ENCODE results near the gene BACE2. TPM values are rescaled to one million over a fixed set of nuclear protein-coding genes. Genes with fewer than 3 reads are reported as not detected.

The BACE2 gene
- total and polyA plus RNA-seq, 2 of the 4 experiments (the other 2 are of a cell fraction) = 17.0 to 35.5 TPM

DNA sequence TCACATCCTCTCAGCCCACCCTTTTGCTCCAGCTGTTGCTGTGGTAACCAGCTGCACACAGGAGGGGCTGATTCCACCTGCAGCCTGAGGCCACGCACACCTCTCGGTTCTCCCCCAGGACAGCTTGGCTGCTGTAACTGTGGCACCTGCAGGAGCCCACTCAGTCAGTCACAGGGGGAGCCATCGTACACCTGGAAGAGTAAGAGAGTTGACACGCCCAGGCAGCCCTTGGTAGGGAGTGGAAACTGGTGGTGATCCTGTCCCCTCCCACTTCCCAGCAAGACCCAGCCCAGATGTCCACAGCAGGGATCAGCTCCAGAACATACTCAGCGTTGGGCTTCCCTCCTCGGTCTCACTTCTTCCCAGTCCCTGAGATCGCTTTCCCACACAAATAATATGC, 32.2 kb upstream of the BACE2 start:
- H3K56ac ChIP-seq (ENCODE audit: extremely low read depth, insufficient read depth, low read length) = no peak overlapping the region
- no TSS peak for BruUV-seq (replicated peaks)
- no peak overlapping the region for H3K4me3 ChIP-seq (ENCODE audit: insufficient read depth, low read depth, low read length)
- H3K18ac ChIP-seq (ENCODE audit: low read depth, low read length) = no peak overlapping the region
- H2BK20ac ChIP-seq (ENCODE audit: low read depth, low read length) = no peak overlapping the region
- no peak overlapping the region for H4K5ac ChIP-seq (ENCODE audit: low read depth, low read length)
- H3K27me3 ChIP-seq (ENCODE audit: control insufficient read depth, insufficient read depth, low read length) = no peaks in the 10 kb centered on the region; the same call in 1 of the 2 replicates
- H2AK5ac ChIP-seq (ENCODE audit: low read depth, low read length) = no peak overlapping the region
- H4K20me1 ChIP-seq (ENCODE audit: insufficient read depth, low read length) = no peaks in the 10 kb centered on the region
- H3K4me1 ChIP-seq (ENCODE audit: control insufficient read depth, insufficient read depth, low read length) = no peaks in the 10 kb centered on the region
- H3K9ac ChIP-seq (ENCODE audit: low read depth, low read length) = no peak overlapping the region
- in situ Hi-C loops (cut with MboI; ENCODE audit: low sequenced_read_pairs) = no loop called here
- no peak overlapping the region for H2AFZ ChIP-seq (replicated peaks; ENCODE audit: low read length, poor library complexity)
- H2BK5ac ChIP-seq (ENCODE audit: low read depth, low read length, poor library complexity, severe bottlenecking) = no peak overlapping the region
- H3K79me1 ChIP-seq (ENCODE audit: low read depth in 1 of 2, low read length in 2 of 2) = no peaks in the 10 kb centered on the region
- no peak overlapping the region for H2BK15ac ChIP-seq (ENCODE audit: low read depth, low read length)
- H3K23ac ChIP-seq (ENCODE audit: low read depth, low read length) = no peak overlapping the region
- H3K36me3 ChIP-seq (ENCODE audit: control insufficient read depth, insufficient read depth, low read length) = no peaks in the 10 kb centered on the region
- dilution Hi-C loops (cut with HindIII; ENCODE audit: low sequenced_read_pairs, unreplicated experiment) = no loop called here
- no peak overlapping the region for H3K27ac ChIP-seq (ENCODE audit: insufficient read depth, low read length)
- H3K9me1 ChIP-seq (ENCODE audit: insufficient read depth, low read length) = no peaks in the 10 kb centered on the region; the same call in 1 of the 2 replicates
- ATAC-seq (ENCODE audit: low read depth) = no peak
- H4K8ac ChIP-seq (ENCODE audit: low read depth in 2 of 2, low read length in 2 of 2) = no peak overlapping the region
- no peak overlapping the region for H3K4me2 ChIP-seq (ENCODE audit: low read depth, low read length)
- no peaks in the 10 kb centered on the region for H3K9me3 ChIP-seq (ENCODE audit: control insufficient read depth, insufficient read depth, low read length)
- H4K91ac ChIP-seq (ENCODE audit: insufficient read depth, low read depth, low read length) = no peak overlapping the region
- ChIA-PET CTCF (no interaction called here), POLR2A (ENCODE audit: unreplicated experiment) (no interaction called here)
- H2BK120ac ChIP-seq (ENCODE audit: low read depth, low read length) = no peak overlapping the region
- intact Hi-C loops (cut with micrococcal nuclease) = no loop called here
- H3K14ac ChIP-seq (replicated peaks; ENCODE audit: low read depth, low read length) = no peak overlapping the region
- TF ChIP-seq, protein P1, sequence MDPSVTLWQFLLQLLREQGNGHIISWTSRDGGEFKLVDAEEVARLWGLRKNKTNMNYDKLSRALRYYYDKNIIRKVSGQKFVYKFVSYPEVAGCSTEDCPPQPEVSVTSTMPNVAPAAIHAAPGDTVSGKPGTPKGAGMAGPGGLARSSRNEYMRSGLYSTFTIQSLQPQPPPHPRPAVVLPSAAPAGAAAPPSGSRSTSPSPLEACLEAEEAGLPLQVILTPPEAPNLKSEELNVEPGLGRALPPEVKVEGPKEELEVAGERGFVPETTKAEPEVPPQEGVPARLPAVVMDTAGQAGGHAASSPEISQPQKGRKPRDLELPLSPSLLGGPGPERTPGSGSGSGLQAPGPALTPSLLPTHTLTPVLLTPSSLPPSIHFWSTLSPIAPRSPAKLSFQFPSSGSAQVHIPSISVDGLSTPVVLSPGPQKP (IDR thresholded peaks at IDR 0.05; ENCODE audit: borderline replicate concordance, low read depth, low read length) = no peak
- TF ChIP-seq, protein P2, sequence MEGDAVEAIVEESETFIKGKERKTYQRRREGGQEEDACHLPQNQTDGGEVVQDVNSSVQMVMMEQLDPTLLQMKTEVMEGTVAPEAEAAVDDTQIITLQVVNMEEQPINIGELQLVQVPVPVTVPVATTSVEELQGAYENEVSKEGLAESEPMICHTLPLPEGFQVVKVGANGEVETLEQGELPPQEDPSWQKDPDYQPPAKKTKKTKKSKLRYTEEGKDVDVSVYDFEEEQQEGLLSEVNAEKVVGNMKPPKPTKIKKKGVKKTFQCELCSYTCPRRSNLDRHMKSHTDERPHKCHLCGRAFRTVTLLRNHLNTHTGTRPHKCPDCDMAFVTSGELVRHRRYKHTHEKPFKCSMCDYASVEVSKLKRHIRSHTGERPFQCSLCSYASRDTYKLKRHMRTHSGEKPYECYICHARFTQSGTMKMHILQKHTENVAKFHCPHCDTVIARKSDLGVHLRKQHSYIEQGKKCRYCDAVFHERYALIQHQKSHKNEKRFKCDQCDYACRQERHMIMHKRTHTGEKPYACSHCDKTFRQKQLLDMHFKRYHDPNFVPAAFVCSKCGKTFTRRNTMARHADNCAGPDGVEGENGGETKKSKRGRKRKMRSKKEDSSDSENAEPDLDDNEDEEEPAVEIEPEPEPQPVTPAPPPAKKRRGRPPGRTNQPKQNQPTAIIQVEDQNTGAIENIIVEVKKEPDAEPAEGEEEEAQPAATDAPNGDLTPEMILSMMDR (conservative IDR thresholded peaks at IDR 0.05; ENCODE audit: low read depth, low read length) = no peak
- TF ChIP-seq SMC3 (IDR thresholded peaks at IDR 0.05; ENCODE audit: low read depth, low read length) (no peak), CEBPB (IDR thresholded peaks at IDR 0.05; ENCODE audit: low read depth, low read length) (no peak), BHLHE40 (IDR thresholded peaks at IDR 0.05; ENCODE audit: low read depth, low read length) (no peak), RFX5 (IDR thresholded peaks at IDR 0.05; ENCODE audit: low read depth, low read length) (no peak), CHD1 (IDR thresholded peaks at IDR 0.05; ENCODE audit: low read depth, low read length) (no peak), FOS (IDR thresholded peaks at IDR 0.05; ENCODE audit: low read depth, low read length) (no peak), RCOR1 (IDR thresholded peaks at IDR 0.05; ENCODE audit: insufficient replicate concordance, low read length) (no peak), RAD21 (IDR thresholded peaks at IDR 0.05; ENCODE audit: low read length) (no peak), MAFK (IDR thresholded peaks at IDR 0.05; ENCODE audit: low read depth, low read length) (no peak), MXI1 (IDR thresholded peaks at IDR 0.05; ENCODE audit: borderline replicate concordance, low read depth, low read length) (no peak), MAZ (IDR thresholded peaks at IDR 0.05; ENCODE audit: borderline replicate concordance, low read depth, low read length) (no peak), POLR2A (IDR thresholded peaks at IDR 0.05; ENCODE audit: low read depth, low read length) (no peak), NFE2L2 (IDR thresholded peaks at IDR 0.05; ENCODE audit: low read depth, low read length) (no peak)
- TF ChIP-seq, protein P3, sequence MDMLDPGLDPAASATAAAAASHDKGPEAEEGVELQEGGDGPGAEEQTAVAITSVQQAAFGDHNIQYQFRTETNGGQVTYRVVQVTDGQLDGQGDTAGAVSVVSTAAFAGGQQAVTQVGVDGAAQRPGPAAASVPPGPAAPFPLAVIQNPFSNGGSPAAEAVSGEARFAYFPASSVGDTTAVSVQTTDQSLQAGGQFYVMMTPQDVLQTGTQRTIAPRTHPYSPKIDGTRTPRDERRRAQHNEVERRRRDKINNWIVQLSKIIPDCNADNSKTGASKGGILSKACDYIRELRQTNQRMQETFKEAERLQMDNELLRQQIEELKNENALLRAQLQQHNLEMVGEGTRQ (IDR thresholded peaks at IDR 0.05; ENCODE audit: low read depth, low read length) = no peak
- 60% methylated on average over 1 of the region's 7 CpGs; no CpG with 5 or more reads in 1 of the 2 experiments for WGBS, 2 experiments (ENCODE audit: extremely low coverage in 2 of 2, insufficient read length in 1 of 2)
- no peak for DNase-seq
- no peak overlapping the region for H3K4ac ChIP-seq (ENCODE audit: low read depth, low read length)
- no peak overlapping the region for H2AK9ac ChIP-seq (replicated peaks; ENCODE audit: low read depth, low read length, poor library complexity)

Data from IMR-90 (cell line).